GM18867 (cell line): ENCODE measurements around the gene GNAL.
A peak's percentile ranks its signal among the peaks of the same experiment; 100 is the strongest.
"Not testable (repeated sequence)": the region's sequence is repeated elsewhere in the genome, so short reads cannot be mapped to it uniquely, and the experiment has no call there.

Experiments used
- ATAC-seq: cut with Tn5 transposase; IDR thresholded peaks from one replicate; pipeline ENCODE4 v1.9.1; 2021; ENCODE audit warnings: mild to moderate bottlenecking, moderate library complexity; ENCODE audit not compliant: unreplicated experiment

Gene GNAL

GRCh38 chr18:11901826-11902438 is 212.9 kb downstream of the GNAL start:
- ATAC-seq = no peak

DNA sequence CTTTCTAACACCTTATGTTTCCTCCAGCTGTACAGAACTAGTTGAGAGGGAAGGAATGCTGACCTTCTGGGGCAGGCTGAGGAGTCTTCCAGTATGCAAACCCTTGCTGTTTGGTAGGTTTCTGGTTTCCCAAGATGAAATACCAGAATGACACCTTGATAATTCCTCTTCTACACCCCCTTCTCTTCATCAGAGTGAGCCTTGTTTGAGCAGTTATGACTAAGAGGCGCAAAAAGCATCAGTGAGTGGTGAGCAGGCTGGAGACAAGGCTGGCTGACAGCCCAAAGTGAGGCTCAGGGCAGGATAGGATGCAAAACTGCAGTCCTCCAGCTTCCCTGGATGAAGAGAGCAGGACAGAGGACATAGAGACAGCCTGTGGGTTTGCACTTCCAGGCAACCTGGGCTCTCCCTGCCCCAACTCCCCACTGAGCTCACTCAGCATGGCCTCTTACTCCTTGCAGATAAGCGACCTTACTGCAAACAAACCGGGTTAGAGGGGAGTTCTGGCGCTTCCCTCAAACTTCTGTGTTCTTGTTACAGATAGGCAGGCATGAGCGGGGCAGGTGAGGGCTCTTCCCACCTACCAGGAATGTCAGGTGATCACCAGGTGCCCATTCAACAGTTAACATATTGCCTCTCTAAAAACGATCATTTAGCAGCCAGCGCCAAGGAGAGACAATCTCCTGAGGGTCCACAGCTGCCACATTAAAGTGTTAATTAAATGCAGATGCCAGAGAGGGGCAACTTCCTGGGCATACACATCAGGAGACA is 213.6 kb downstream of the GNAL start:
- no peak for ATAC-seq

DNA sequence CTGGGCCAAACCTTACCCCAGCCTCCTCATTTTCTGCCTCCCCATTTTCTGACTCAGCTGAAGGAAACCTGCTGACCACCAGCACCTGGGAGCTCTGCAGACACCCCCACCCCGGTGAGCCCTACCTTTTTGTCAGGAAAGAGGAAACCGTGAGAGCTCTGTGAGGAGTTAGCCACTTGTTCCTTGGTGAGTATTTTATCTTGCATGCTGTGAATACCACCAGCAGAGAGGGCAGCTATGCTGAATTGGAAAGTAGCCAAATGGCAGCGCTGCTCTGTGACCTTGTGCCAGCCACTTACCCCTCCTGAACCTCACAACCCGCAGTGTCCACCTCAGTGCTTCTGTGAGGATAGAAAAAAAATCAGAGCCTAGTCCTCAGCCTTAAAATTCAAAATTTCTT is 216.5 kb downstream of the GNAL start:
- ATAC-seq = no peak

DNA sequence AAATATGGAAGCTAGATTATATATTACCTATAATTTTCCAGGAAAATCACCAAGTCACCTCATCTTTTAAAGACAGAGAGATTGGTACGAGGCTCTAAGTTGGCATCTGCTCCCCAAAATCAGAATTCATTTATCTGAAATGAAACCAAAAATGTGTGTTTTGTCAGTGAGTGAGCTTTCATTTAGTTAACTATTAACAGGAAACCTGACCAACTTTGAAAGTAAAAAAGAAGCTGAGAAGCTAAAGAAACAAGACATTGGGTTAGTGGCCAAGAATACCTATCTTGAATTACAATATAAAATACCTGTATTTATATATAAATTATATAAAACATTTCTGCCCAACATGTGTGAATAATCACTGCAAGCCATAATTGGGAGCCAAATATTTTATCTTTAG is 217.1 kb downstream of the GNAL start:
- no peak for ATAC-seq

GRCh38 chr18:11906926-11907874 is 218.1 kb downstream of the GNAL start:
- ATAC-seq = no peak

DNA sequence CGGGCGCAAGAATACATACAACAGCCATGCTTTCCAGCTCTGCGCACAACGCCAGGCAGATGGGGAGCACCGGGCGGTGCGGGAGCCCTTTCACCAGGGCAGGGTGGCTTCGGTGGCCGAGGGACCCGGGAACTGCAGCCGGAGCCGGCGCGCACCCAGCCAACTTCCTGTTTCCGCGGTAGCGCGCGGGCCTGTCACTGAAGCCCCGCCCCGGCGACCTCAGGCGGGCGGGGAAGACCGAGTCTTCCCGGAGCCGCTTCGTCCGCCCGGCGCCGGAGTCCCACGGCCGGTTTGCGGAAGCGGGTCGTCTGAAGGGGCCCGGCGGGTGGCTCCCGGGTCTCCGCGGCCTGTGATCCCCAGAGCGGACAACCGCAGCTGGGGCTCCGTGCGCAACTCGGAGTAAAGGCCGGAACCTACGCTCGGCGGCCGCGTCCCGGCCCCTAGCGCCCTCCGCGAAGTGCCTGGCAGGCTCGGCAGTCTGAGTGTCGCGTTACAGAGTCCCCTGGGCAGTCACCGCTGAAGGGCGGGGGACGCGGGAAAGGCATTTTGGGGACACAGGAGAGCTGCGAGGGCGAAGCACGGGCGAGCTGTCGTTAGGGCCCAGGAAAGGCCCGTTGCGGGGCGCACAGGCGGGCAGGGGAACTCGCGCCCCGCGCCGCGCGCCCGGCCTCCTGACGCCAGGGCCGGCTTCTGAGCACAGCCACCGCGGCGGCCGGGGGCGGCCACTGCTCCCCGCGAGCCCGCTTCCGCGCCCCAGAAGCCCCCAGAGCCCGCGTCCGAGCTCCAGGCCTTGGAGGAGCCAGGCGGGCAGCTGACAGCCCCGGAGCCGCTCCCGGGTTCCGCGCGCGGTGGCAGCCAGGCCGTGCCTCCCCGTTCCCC is 219.4 kb downstream of the GNAL start, which contains the start of gene MPPE1:
Gene MPPE1, minus strand, starts transcription at position 136 of the 879 bp plus-strand sequence. CDS start 11,053 bp downstream, outside the sequence.
- ATAC-seq = peak; percentile 89

GRCh38 chr18:11909061-11909455 is 220.0 kb downstream of the GNAL start:
- no peak for ATAC-seq

GRCh38 chr18:11909591-11910026 is 220.5 kb downstream of the GNAL start:
- ATAC-seq = no peak

- not testable (repeated sequence) for ATAC-seq
These were observed 227.8 kb downstream of the GNAL start for GRCh38 chr18:11916880-11917279.

DNA sequence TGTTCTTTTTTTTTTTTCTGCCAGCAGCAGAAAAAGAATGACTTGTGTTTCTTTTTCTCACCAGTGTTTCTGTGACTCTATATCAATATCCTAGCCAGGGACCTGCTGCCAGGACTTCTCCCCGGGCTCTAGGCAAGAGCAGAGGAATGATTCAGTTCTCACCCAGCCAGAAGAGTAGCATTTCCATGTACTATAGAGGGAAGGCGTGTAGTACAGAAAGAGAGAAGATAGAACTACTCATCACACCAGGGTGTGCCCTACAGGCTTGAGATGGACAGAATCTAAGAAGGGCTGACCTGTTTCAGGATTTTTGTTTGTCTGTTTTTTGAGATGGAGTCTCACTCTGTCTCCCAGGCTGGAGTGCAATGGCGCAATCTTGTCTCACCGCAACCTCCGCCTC is 230.5 kb downstream of the GNAL start:
- ATAC-seq = not testable (repeated sequence)

DNA sequence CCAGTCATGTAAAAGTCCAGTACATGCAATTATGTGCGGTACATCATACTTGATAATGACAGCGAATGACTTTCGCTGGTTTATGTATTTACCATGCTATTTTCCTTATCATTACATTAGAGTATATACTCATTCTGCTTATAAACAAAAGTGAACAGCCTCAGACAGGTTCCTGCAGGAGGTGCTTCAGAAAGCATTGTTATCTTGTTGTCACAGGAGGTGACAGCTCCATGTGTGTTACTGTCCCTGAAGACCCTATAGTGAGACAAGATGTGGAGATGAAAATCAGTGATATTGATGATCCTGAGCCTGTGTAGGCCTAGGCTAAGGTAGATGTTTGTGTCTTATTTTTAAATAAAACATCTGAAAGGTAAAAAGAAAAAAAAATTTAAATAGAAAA is 234.4 kb downstream of the GNAL start:
- no peak for ATAC-seq

DNA sequence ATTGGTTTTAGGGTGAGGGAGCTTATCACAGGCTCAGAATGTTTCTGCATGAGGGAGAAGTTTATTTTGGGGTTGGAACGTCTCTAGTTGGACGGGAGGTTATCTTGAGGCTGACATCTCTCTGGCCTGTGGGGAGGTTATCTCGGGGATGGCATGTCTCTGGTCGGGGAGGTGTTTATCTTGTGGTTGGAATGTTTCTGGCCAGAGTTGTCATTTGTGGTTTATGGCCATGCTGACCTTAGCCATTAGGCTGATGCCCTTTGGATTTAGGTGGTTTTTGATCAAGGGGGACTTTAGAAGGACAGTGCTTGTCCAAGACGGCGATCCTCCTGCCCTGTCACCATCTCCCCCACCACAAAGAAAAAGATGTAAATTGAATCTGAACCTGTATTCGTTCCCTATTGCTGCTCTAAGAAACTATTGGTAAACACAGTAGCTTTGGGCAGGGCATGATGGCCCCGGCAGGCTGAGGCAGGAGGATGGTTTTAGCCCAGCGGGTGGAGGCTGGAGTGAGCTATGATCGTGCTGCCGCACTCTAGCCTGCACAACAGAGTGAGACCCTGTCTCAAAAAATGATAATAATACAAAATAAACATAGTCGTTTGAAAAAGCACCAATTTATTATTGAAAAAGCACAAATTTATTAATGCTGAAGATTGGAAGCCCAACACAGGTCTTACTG is 236.9 kb downstream of the GNAL start:
- ATAC-seq = no peak

GRCh38 chr18:11927497-11927896 is 238.4 kb downstream of the GNAL start:
- ATAC-seq = no peak

DNA sequence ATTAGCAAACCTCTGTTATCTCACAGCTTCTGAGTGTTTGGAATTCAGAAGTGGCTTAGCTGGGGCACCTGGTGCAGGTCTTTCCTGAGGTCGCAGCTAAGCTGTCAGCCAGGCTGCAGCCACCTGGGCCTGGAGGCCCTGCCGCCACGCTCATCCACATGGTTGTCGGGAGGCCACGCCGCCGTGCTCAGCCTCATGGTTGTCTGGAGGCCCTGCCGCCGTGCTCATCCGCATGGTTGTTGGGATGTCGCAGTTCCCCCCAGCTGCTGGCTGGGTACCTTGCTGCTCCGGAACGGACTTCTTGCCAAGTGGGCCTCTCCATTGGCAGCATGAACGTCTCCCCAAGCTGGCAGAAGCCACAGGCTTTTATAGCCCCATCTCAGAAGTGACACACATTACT is 243.3 kb downstream of the GNAL start:
- no peak for ATAC-seq
